CD14-positive monocyte (primary cell): ENCODE measurements around the gene SELENBP1. TPM values are rescaled to one million over a fixed set of nuclear protein-coding genes. Genes with fewer than 3 reads are reported as not detected.

Experiments used
- DNase-seq, 3 donors: peaks; one replicate each; pipeline ENCODE4 v3.0.0-alpha.2; 2011 to 2022
- H2AFZ ChIP-seq: 2 replicates; pipeline ENCODE4 v1.6.0; 2012; ENCODE audit warnings: mild to moderate bottlenecking, low read depth, low read length, inconsistent platforms; ENCODE audit not compliant: insufficient read depth, poor library complexity, severe bottlenecking
- H3K27ac ChIP-seq, 2 donors: 1 replicate in 1 of 2; 2 replicates in 1 of 2; pipeline ENCODE4 v1.5.1; 2012 to 2013; ENCODE audit warnings: low read length in 2 of 2, control low read depth in 1 of 2, inconsistent platforms in 1 of 2, low read depth in 1 of 2, mild to moderate bottlenecking in 1 of 2
- H3K27me3 ChIP-seq, 2 donors: one replicate each; pipeline versions ENCODE4 v1.6.0 to v1.6.1; 2011 to 2013; ENCODE audit warnings: low read length in 2 of 2; ENCODE audit not compliant: control insufficient read depth in 2 of 2, insufficient read depth in 2 of 2
- H3K36me3 ChIP-seq, 2 donors: replicated peaks in 1 of 2; 1 replicate in 1 of 2; 2 replicates in 1 of 2; pipeline versions ENCODE4 v1.5.1 to v1.6.1; 2012 to 2013; ENCODE audit warnings: low read length in 2 of 2, control low read depth in 1 of 2, inconsistent platforms in 1 of 2, mild to moderate bottlenecking in 1 of 2; ENCODE audit not compliant: insufficient read depth in 2 of 2, control insufficient read depth in 1 of 2
- H3K4me1 ChIP-seq, 2 donors: 1 replicate in 1 of 2; 2 replicates in 1 of 2; pipeline versions ENCODE4 v1.5.1 to v1.6.1; 2012 to 2013; ENCODE audit warnings: low read length in 2 of 2, control low read depth in 1 of 2, inconsistent platforms in 1 of 2, mild to moderate bottlenecking in 1 of 2, moderate library complexity in 1 of 2; ENCODE audit not compliant: insufficient read depth in 2 of 2, control insufficient read depth in 1 of 2
- H3K4me2 ChIP-seq: replicated peaks from 2 replicates; pipeline ENCODE3; 2012; ENCODE audit warnings: low read length, moderate library complexity, mild to moderate bottlenecking; ENCODE audit not compliant: poor library complexity, severe bottlenecking; ENCODE audit errors: extremely low read depth
- H3K4me3 ChIP-seq, 3 experiments: fragments of 200-600 bp in 1 of 3; sonication (generic) in 1 of 3; replicated peaks in 1 of 3; 1 replicate in 2 of 3; 2 replicates in 1 of 3; pipeline ENCODE4 v1.5.1; 2011 to 2013; ENCODE audit warnings: low read length in 3 of 3, mild to moderate bottlenecking in 3 of 3, control low read depth in 2 of 3, low read depth in 2 of 3, inconsistent platforms in 1 of 3, moderate library complexity in 1 of 3
- H3K79me2 ChIP-seq: 2 replicates; pipeline ENCODE4 v1.6.0; 2012; ENCODE audit warnings: mild to moderate bottlenecking, control low read depth, inconsistent platforms, low read length, moderate library complexity; ENCODE audit not compliant: insufficient read depth
- H3K9ac ChIP-seq: 2 replicates; pipeline ENCODE4 v1.6.0; 2017; ENCODE audit warnings: low read length, mild to moderate bottlenecking; ENCODE audit not compliant: insufficient read depth, poor library complexity, severe bottlenecking
- H3K9me3 ChIP-seq, 2 donors: replicated peaks in 1 of 2; 1 replicate in 1 of 2; 2 replicates in 1 of 2; pipeline versions ENCODE4 v1.5.1 to v1.6.1; 2012 to 2013; ENCODE audit warnings: low read length in 2 of 2, control low read depth in 1 of 2; ENCODE audit not compliant: control insufficient read depth in 1 of 2, insufficient read depth in 1 of 2
- H4K20me1 ChIP-seq: 2 replicates; pipeline ENCODE4 v1.6.0; 2012; ENCODE audit warnings: mild to moderate bottlenecking, low read length, control low read depth, moderate library complexity; ENCODE audit not compliant: insufficient read depth
- H3K27ac Mint-ChIP-seq, 7 donors: one replicate each; pipeline ENCODE4 v1.8.0; 2020; ENCODE audit warnings: mild to moderate bottlenecking in 7 of 7, mixed read lengths in 7 of 7, moderate library complexity in 6 of 7, inconsistent platforms in 2 of 7
- H3K27me3 Mint-ChIP-seq, 3 donors: one replicate each; pipeline ENCODE4 v1.8.0; 2021 to 2022; ENCODE audit warnings: low read depth in 3 of 3, mild to moderate bottlenecking in 3 of 3, mixed read lengths in 3 of 3, moderate library complexity in 3 of 3, inconsistent platforms in 1 of 3
- H3K36me3 Mint-ChIP-seq, 2 donors: one replicate each; pipeline ENCODE4 v1.8.0; 2020; ENCODE audit warnings: mixed read lengths in 2 of 2, inconsistent platforms in 1 of 2, mild to moderate bottlenecking in 1 of 2
- H3K4me1 Mint-ChIP-seq: one replicate; pipeline ENCODE4 v1.8.0; 2020; ENCODE audit warnings: mild to moderate bottlenecking, mixed read lengths
- H3K4me3 Mint-ChIP-seq, 2 donors: one replicate each; pipeline ENCODE4 v1.8.0; 2020; ENCODE audit warnings: mild to moderate bottlenecking in 2 of 2, mixed read lengths in 2 of 2, moderate library complexity in 1 of 2
- H3K9me3 Mint-ChIP-seq, 7 donors: one replicate each; pipeline ENCODE4 v1.8.0; 2020 to 2022; ENCODE audit warnings: mixed read lengths in 7 of 7, mild to moderate bottlenecking in 6 of 7, moderate library complexity in 6 of 7, inconsistent platforms in 2 of 7
- CTCF ChIP-seq: fragments of 200-600 bp; IDR thresholded peaks from one replicate; pipeline ENCODE4 v1.8.0; 2022; ENCODE audit warnings: antibody characterized with exemption, mild to moderate bottlenecking
- WGBS: methylation state at CpG from one replicate; pipeline ENCODE4 v1.1.5; 2013; ENCODE audit warnings: missing lambda C conversion rate; ENCODE audit not compliant: insufficient coverage; 5-methylcytosine and 5-hydroxymethylcytosine counted together
- intact Hi-C, 2 donors: fragments of 100-400 bp; cut with micrococcal nuclease; formaldehyde crosslinking; loops; one replicate each; pipeline versions ENCODE4 v1.15.0 to v1.15.1; 2023
- polyA plus RNA-seq, 3 donors: library from polyadenylated mRNA; depleted of rRNA in 1 of 3; unstranded in 2 of 3; stranded (reverse) in 1 of 3; fragments of 300-500 nt in 2 of 3; fragments of >200 nt in 1 of 3; fragmentation: Illumina TruSeq in 2 of 3; gene quantifications; 1 replicate in 2 of 3; 2 replicates in 1 of 3; pipeline ENCODE4 v1.2.3, GENCODE V29; 2012 to 2021

SELENBP1 gene
- polyA plus RNA-seq, 3 donors, result 0.61 to 0.79 TPM; not detected in 1

GRCh38 chr1:151418081-151418480 is 45.6 kb upstream of the SELENBP1 start:
- H3K4me1 Mint-ChIP-seq, result no peaks in the 10 kb centered on the region
- 83% methylated on average over 1 of the region's 3 CpGs for WGBS
- Histone ChIP-seq H3K4me1 (no peaks in the 10 kb centered on the region), H3K4me2 (no peak overlapping the region), H3K27me3 (no peaks in the 10 kb centered on the region), H4K20me1 (no peaks in the 10 kb centered on the region), H3K36me3 (peaks cover 78 to 94% of the 10 kb centered on the region in 2 donors), H2AFZ (no peak overlapping the region), H3K79me2 (no peaks in the 10 kb centered on the region), H3K9me3 (no peaks in the 10 kb centered on the region), H3K9ac (no peak overlapping the region), H3K4me3 (no peak overlapping the region), H3K27ac (no peak overlapping the region)
- no peak for DNase-seq
- peak overlapping the region in 3 of 7 donors; percentile 38 to 67 (median 64) for H3K27ac Mint-ChIP-seq
- no peak overlapping the region for H3K4me3 Mint-ChIP-seq
- intact Hi-C loops, result no loop called here
- H3K27me3 Mint-ChIP-seq, result no peaks in the 10 kb centered on the region
- TF ChIP-seq CTCF, result no peak
- H3K36me3 Mint-ChIP-seq, result peaks cover 56 to 92% of the 10 kb centered on the region in 2 donors
- H3K9me3 Mint-ChIP-seq, result peaks cover 0 to 2% (median 0%) of the 10 kb centered on the region in 7 donors

GRCh38 chr1:151416231-151416630 is 43.7 kb upstream of the SELENBP1 start:
- Histone ChIP-seq H3K79me2 (no peaks in the 10 kb centered on the region), H3K27ac (no peak overlapping the region), H3K4me1 (no peaks in the 10 kb centered on the region), H3K4me2 (no peak overlapping the region), H3K4me3 (no peak overlapping the region), H4K20me1 (no peaks in the 10 kb centered on the region), H2AFZ (no peak overlapping the region), H3K9ac (no peak overlapping the region), H3K9me3 (no peaks in the 10 kb centered on the region), H3K36me3 (peaks cover 78 to 94% of the 10 kb centered on the region in 2 donors), H3K27me3 (no peaks in the 10 kb centered on the region)
- Mint-ChIP-seq H3K27me3 (no peaks in the 10 kb centered on the region), H3K27ac (peak overlapping the region in 1 of 7 donors; percentile 77), H3K9me3 (peaks cover 0 to 2% (median 0%) of the 10 kb centered on the region in 7 donors), H3K4me3 (no peak overlapping the region), H3K36me3 (peaks cover 55 to 94% of the 10 kb centered on the region in 2 donors), H3K4me1 (no peaks in the 10 kb centered on the region)
- TF ChIP-seq CTCF, result no peak
- no peak for DNase-seq
- WGBS, result 100% methylated on average over 1 of the region's 4 CpGs
- intact Hi-C loops, result no loop called here
